Body of pancreas (tissue), 4 donors: ENCODE data around the gene CSGALNACT2.

Experiments
- CTCF ChIP-seq, 7 experiments: fragments of 450-650 bp in 4 of 7; fragments of 200-600 bp in 3 of 7; sonication (generic) in 3 of 7; IDR thresholded peaks; one replicate each; pipeline ENCODE4 v1.5.1; 2016 to 2019; ENCODE audit warnings: antibody characterized with exemption in 7 of 7
- POLR2A ChIP-seq, 3 donors: fragments of 450-650 bp; IDR thresholded peaks; one replicate each; pipeline ENCODE4 v1.6.1; 2016; ENCODE audit warnings: antibody characterized with exemption in 3 of 3, mild to moderate bottlenecking in 2 of 3

GRCh38 chr10:43126759-43127424, 11.4 kb upstream of the CSGALNACT2 start:
- TF ChIP-seq CTCF (IDR thresholded peaks at IDR 0.05) (no peak), POLR2A (IDR thresholded peaks at IDR 0.05) (no peak)
